Activated naive CD4-positive, alpha-beta T cell treated with anti-CD3 and anti-CD28 coated beads, Interleukin-2, amount 50 U/mL, for 16 hours (primary cell): ENCODE measurements around the gene STXBP5.

Experiments
- DNase-seq: peaks from one replicate; pipeline ENCODE4 v3.0.0-alpha.2; 2020

Gene STXBP5

GRCh38 chr6:147212622-147213021 lies 8.4 kb downstream of the STXBP5 start:
- DNase-seq: no peak

- no peak for DNase-seq
Measured at GRCh38 chr6:147213772-147214171, 9.6 kb downstream of the STXBP5 start.

GRCh38 chr6:147214248-147215227 lies 10.3 kb downstream of the STXBP5 start:
- no peak for DNase-seq

- DNase-seq: no peak
Measured at GRCh38 chr6:147216915-147217314, 12.7 kb downstream of the STXBP5 start.

- no peak for DNase-seq
Measured at GRCh38 chr6:147217840-147218404, 13.7 kb downstream of the STXBP5 start.

GRCh38 chr6:147218797-147219196 lies 14.6 kb downstream of the STXBP5 start:
- no peak for DNase-seq

GRCh38 chr6:147219463-147219862 lies 15.2 kb downstream of the STXBP5 start:
- no peak for DNase-seq

- no peak for DNase-seq
Measured at GRCh38 chr6:147220345-147220744, 16.1 kb downstream of the STXBP5 start.

GRCh38 chr6:147221739-147222138 lies 17.5 kb downstream of the STXBP5 start:
- no peak for DNase-seq

GRCh38 chr6:147222160-147222838 lies 18.1 kb downstream of the STXBP5 start:
- DNase-seq: no peak

- DNase-seq: no peak
Measured at GRCh38 chr6:147223736-147224135, 19.5 kb downstream of the STXBP5 start.

- DNase-seq: no peak
Measured at GRCh38 chr6:147226163-147226724, 22.0 kb downstream of the STXBP5 start.

GRCh38 chr6:147226877-147227276 lies 22.7 kb downstream of the STXBP5 start:
- DNase-seq: no peak

GRCh38 chr6:147227770-147228320 lies 23.6 kb downstream of the STXBP5 start:
- no peak for DNase-seq

- DNase-seq: no peak
Measured at GRCh38 chr6:147231589-147231988, 27.4 kb downstream of the STXBP5 start.

- no peak for DNase-seq
Measured at GRCh38 chr6:147234685-147235084, 30.5 kb downstream of the STXBP5 start.

- DNase-seq: no peak
Measured at GRCh38 chr6:147238164-147238563, 33.9 kb downstream of the STXBP5 start.

- no peak for DNase-seq
Measured at GRCh38 chr6:147238906-147239305, 34.7 kb downstream of the STXBP5 start.

GRCh38 chr6:147244832-147245231 lies 40.6 kb downstream of the STXBP5 start:
- no peak for DNase-seq

- no peak for DNase-seq
Measured at GRCh38 chr6:147245693-147246092, 41.5 kb downstream of the STXBP5 start.

- no peak for DNase-seq
Measured at GRCh38 chr6:147246853-147247635, 42.8 kb downstream of the STXBP5 start.

GRCh38 chr6:147248859-147249258 lies 44.6 kb downstream of the STXBP5 start:
- no peak for DNase-seq
